ENCODE data around the gene ACSL6. TPM values are rescaled to one million over a fixed set of nuclear protein-coding genes. Genes with fewer than 3 reads are reported as not detected.
"Not testable (repeated sequence)": the region's sequence is repeated elsewhere in the genome, so short reads cannot be mapped to it uniquely, and the experiment has no call there.

ACSL6 gene
- total RNA-seq, 1 experiment from 2014 or later: 7.3 TPM

DNA sequence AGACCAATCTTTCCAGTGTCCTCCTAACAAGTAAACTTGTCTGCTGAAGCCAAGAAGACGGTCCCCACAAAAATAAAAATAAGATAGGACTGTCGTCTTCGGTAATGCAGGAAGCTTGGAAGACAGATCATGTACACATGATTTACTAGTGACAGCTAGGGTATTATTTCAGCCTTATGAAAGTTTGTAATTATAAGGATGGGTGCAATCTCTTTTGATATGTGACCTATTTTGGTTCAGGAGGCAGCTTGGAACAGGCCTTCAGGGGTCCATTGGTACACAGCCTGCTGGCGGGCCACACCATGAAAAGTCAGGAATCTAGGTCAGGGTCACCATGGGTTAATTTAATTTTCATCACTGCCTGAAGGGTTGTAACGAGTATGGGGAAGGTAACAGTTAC is 52.3 kb downstream of the ACSL6 start:
- no peak for DNase-seq (ENCODE audit: low spot score)
- in situ Hi-C loops (cut with HindIII; ENCODE audit: low sequenced_read_pairs): no loop called here

DNA sequence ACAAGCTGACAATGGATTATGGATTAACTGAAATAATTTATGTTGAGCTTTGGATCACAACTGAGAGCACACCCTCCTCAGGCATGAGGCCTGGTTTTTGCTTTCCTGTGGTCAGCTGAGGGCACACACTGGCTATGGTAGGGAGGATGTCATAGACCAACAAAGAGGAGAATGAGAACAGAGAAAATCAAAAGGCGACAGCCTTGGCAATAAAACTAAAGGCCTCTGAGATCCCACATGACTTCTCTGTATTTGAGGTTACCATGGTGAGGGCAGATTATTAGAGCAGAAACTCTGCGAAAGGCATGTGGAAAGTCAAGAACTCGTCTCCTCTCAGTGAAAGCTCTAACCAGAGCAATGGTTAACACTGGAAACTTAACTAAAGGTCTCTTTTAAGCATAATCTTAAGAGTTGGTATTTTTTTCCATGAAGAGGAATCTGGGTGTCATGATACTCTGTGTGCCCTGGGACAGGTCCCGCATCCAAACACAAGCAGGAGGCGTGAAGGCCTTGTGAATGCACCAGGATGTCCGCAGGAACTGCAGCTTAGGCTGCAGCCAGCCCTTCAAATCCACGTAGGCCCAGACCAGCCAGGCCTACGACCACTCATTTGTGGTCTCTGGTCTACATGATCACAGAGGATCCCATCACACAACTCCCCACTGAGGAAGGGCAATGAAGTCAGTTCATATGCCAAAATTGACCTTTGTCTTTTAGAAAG is 53.6 kb downstream of the ACSL6 start:
- in situ Hi-C loops (cut with HindIII; ENCODE audit: low sequenced_read_pairs): no loop called here
- DNase-seq (ENCODE audit: low spot score): peak; percentile 42

DNA sequence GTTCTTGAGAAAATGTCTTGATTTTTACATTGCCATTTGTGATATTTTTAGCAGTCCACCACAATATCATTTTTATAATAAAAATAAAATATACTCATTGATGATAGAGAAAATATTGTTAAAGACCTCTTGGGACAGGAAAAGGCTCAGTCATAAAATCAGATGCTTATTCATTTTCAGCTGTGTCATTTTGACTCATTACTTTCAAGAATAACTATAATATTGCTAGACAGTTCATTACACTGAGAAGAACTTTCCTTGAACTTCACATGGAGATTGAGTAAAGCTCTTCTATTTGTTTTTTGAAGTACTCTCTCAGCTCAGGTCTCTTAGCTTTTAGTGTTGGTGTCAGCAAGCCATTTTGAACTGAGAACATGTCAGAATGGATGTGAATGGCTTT is 57.5 kb downstream of the ACSL6 start:
- in situ Hi-C loops (cut with HindIII; ENCODE audit: low sequenced_read_pairs): no loop called here
- DNase-seq (ENCODE audit: low spot score): no peak

DNA sequence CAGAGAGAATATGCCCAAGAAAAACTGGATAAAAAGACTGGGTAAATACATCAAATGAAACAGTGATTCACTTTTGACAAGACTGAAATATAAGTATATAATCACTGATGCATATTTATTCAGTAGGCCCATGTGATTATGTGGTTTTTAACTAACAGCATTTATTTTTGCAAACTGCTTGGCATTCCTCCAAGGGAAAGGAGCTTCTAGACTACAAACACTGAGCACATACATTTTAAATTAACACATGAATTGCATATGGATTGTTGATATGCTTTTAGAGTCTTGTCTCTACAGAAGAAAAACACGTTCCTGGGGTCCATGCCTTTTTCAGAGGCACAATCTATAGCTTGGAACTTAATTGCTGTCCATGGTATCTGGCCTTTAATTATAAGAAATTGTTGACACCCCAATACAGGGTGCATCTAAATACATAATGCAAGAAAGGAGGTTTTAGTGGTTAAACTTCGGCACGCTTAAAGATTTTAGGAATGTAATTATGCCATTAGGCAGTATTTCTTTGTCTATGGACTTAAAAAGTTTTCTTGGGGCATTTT is 59.1 kb downstream of the ACSL6 start:
- in situ Hi-C loops (cut with HindIII; ENCODE audit: low sequenced_read_pairs): no loop called here

DNA sequence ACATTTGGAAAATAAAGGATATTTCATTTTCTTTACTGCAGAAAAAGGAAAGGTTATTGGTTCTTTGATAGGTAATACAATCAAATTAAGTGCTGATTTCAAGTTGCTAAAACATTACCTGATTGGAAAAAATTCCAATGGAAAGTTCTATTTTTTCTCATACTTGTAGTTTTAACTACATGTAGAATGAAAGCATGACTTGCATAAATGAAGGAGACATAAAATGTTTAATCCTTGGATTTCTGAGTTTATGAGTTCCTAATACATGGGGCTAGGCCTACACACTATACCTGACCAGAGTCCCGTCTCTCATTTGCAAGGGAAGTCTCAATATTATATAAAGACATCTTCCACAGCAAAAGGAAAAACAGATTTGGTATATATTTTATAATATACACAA is 60.8 kb downstream of the ACSL6 start:
- in situ Hi-C loops (cut with HindIII; ENCODE audit: low sequenced_read_pairs): no loop called here
- no peak for DNase-seq (ENCODE audit: low spot score)

More for the DNA sequence above, 59.1 kb downstream of the ACSL6 start:
- DNase-seq (ENCODE audit: low spot score): no peak

DNA sequence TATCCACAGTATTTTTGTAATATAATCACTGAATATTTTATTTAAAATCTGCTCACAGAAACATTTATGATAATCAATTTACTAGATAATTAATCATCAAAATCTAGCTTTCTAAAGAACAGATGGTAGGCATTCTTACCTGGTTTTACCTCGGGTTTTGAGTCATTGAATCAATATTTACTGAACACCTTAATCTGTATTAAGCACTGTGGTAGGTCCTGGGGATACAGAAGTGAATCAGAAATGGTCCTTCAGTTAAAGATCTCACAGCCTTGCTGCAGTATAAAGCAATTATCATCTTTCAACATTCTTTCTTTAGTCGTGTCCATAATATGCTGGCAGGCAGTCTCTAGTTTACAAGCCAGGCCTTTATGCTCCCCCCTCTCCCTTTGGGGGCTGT is 64.0 kb downstream of the ACSL6 start:
- no peak for DNase-seq (ENCODE audit: low spot score)
- in situ Hi-C loops (cut with HindIII; ENCODE audit: low sequenced_read_pairs): no loop called here

DNA sequence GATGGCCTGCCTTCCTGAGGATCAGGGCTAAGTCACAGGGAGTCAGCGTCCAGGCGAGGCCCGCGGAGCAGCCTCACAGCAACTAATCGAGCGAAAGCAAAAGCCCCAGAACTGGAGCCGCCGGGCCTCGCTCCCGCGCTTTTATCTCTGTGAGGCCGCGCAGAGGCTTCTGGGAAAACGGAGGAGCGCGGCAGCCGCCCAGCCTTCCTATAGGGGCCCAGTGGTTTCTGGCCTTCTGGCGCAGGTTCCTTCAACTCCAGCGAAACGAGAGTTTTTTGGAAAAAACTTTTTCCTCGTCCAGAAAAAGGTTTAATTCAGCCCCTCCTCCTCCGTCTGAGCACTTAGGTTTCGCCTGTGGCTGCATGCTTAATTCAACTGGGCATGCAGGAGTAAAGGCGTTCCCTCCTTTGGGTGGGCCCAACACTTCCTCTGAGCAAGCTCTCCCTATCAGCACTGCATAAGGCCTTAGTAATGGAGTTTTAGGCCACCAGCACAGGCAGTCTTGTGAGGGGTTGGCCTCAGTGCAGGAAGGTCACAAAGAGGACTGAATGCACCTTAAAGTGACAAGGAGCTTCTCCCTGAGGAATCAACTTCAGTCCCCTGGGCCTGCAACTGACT is 65.8 kb downstream of the ACSL6 start, which contains the start of gene MEIKIN:
Gene MEIKIN, minus strand, starts transcription at position 113 of the 618 bp plus-strand sequence. CDS start 158 bp downstream, outside the sequence.
- in situ Hi-C loops (cut with HindIII; ENCODE audit: low sequenced_read_pairs): no loop called here

DNA sequence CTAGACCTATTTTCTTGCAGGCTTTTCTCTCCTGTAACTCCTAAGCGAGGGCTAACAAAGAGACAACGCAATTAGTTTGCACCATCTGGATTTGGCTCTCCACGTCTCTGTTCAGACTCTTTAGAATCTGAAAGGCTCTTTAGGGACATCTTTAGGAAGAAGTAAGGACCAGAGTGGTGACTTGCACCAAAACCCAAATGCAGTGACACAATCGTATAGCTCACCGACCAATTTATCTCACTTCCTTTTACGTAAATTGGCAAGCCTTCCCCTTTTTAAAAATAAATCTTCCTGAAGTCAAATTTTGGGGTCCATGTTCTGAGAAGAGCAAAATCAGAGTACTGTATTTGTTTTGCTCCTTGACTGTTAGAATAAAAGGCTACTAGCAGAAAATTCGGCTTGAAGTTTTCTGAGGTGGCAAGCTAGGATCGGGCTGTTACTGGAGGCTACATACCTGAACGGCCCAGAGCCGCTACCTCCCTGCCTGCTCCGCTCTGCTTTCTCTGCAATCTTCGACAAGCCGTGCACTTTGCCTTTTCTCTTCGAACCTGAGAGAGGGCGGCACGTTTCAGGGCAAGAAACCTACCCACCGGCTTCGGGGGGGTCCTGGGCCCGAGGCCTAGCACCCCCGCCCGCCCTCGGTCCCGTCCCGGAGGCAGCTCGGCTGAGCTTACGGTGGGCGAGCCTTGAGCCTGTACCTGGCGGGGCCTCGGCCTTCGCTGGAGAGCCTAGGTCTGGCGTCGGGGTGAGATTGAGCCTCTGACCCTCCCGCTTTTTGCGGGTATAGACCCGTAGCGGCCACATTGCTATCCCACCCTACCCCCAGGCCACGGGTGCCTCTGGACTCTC is 66.5 kb downstream of the ACSL6 start:
- DNase-seq (ENCODE audit: low spot score): no peak
- in situ Hi-C loops (cut with HindIII; ENCODE audit: low sequenced_read_pairs): no loop called here

More for the DNA sequence above, 65.8 kb downstream of the ACSL6 start, which contains the start of gene MEIKIN:
- no peak for DNase-seq (ENCODE audit: low spot score)

DNA sequence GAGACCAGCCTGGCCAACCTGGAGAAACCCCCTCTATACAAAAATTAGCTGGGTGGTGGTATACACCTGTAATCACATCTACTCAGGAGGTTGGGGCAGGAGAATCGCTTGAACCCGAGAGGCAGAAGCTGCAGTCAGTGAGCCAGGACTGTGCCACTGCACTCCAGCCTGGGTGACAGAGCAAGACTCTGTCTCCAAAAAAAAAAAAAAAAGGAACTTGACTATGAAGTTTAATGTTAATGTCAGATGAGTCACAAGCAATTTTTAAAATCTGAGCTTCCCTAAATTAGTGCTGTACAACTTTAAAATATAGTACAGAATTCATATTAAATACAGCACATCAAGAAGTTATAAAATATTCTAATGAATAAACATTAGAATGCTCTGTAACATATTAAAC is 67.5 kb downstream of the ACSL6 start:
- no peak for DNase-seq (ENCODE audit: low spot score)
- in situ Hi-C loops (cut with HindIII; ENCODE audit: low sequenced_read_pairs): no loop called here

DNA sequence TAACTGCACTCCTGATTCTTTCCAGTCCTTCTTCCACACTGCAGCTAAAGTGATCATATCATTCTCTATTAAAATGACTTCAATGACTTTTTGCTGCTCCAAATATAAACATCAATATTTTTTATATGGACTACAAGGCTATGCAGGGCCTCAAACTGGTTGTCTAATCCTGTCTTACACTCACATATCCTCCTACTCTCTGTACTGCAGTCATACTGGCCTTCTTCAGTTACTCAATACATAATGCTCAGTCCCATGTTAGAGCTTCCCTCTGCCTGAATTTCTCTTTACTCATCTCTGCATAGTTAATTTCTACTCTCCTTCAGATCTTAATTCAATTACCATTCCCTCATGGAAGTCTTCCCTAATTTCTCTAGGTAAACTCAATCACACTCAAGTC is 69.4 kb downstream of the ACSL6 start:
- in situ Hi-C loops (cut with HindIII; ENCODE audit: low sequenced_read_pairs): no loop called here
- DNase-seq (ENCODE audit: low spot score): no peak

DNA sequence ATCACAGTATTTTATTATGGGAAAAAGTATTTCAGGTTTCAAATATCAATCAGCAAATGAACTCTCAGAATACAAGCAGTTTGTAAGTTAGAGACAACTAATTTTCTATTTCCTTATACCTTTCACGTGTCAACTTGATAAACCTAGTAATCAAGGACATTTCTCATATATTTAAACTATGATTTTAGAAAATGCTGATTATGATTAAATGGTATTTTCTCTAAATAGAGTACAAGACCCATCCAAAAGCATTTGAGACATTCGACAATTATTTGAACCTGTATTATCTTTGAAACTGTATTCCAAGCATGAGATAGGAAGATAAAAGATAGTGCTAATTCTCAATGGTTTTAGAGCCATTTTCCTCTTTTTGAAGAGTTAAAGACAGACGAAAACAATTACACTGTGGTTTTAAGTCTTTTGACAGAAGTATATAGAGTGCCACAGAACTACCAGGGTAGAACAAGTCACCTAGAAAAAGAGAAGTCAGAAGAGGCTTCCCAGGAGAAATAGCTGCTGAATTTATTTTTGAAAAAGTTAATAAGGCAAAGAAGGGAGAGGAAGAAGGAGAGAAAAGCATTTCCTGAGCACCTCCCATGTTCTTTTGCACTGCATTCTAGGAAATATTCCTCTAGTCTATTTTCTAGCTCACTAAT is 71.6 kb downstream of the ACSL6 start:
- in situ Hi-C loops (cut with HindIII; ENCODE audit: low sequenced_read_pairs): no loop called here
- DNase-seq (ENCODE audit: low spot score): no peak

DNA sequence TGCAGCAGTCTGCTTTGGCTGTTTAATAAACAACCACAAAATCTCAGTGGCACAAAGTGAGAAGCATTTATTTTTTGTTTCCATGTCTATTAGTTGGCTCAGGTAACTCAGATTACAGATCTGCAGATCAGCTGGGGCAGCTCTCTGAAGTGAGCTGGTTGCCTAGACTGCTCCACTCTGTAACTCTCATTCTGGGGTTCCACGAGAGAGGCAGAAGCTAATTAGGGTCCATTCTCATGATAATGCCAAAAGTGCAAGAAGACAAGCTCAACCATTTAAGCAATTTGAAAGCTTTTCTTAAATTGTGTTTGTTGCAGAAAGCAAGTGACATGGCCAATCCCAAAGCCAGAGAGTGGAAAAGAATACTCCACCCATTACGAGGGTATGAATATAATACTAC is 79.2 kb downstream of the ACSL6 start:
- DNase-seq (ENCODE audit: low spot score): no peak
- in situ Hi-C loops (cut with HindIII; ENCODE audit: low sequenced_read_pairs): no loop called here

DNA sequence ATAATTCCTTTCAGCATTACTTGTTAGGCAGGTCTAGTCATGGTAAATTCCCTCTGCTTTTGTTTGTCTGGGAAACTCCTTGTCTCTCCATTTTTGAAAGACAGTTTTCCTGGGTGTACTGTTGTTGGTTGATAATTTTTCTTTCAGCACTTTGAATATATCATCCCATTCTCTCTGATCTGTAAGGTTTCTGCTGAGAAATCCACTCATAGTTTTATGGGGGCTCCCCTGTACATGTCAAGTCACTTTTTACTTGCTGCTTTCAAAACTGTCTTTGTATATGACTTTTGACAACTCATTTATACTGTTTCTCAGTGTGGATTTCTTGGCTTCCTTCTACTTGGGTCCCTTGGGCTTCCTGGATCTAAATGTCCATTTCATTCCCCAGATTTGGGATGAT is 82.5 kb downstream of the ACSL6 start:
- in situ Hi-C loops (cut with HindIII; ENCODE audit: low sequenced_read_pairs): no loop called here
- no peak for DNase-seq (ENCODE audit: low spot score)

DNA sequence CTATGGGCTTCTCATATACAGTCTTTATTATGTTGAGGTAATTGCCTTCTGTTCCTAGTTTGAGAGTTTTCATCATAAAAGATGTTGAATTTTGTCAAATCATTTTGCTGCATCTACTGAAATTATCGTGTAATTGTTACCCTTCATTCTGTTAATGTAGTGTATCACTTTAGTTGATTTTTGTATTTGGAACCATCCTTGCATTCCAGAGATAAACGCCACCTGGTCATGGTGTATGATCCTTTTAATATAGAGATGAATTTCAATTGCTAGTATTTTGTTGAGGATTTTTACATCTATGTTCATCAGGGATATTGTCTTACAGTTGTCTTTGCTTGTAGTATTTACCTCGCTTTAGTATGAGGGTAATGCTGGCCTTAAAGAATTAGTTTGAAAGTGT is 85.3 kb downstream of the ACSL6 start:
- in situ Hi-C loops (cut with HindIII; ENCODE audit: low sequenced_read_pairs): no loop called here
- DNase-seq (ENCODE audit: low spot score): no peak

DNA sequence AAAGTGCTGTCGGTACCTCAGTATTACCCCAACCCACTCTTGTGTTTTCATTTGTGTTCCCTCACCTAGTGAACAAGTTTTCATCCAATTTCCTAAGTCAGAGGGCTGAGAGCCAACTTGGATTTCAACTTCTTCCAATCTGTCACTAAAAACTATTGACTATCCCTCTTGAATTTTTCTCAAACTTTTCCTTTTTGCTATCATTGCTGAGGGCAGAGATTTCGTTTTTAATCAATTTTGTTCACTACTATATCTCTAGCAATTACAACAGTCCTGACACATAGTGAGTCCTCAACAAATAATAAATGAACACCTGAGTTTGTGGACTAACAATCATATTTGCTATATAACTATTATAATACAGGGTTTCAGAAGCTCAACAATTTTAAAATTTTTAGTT is 95.0 kb downstream of the ACSL6 start:
- DNase-seq (ENCODE audit: low spot score): no peak

DNA sequence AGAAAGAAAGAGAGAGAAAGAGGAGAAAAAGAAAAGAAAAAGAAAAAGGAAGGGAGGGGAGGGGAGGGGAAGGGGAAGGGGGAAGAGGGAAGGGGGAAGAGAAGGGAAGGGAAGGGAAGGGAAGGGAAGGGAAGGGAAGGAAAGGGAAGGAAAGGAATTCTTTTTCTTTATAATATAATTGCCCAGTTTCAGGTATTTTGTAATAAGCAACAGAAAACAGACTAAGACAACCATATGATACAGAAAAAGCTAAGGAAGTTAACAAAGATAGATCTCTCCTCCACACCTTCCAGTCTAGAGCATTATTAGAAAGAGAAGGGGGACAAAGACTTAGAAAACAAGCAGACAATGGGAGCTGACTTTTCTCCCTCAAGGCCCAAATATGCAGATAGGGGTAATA is 97.0 kb downstream of the ACSL6 start:
- in situ Hi-C loops (cut with HindIII; ENCODE audit: low sequenced_read_pairs): no loop called here
- DNase-seq (ENCODE audit: low spot score): no peak

More for the DNA sequence above, 95.0 kb downstream of the ACSL6 start:
- in situ Hi-C loops (cut with HindIII; ENCODE audit: low sequenced_read_pairs): no loop called here

DNA sequence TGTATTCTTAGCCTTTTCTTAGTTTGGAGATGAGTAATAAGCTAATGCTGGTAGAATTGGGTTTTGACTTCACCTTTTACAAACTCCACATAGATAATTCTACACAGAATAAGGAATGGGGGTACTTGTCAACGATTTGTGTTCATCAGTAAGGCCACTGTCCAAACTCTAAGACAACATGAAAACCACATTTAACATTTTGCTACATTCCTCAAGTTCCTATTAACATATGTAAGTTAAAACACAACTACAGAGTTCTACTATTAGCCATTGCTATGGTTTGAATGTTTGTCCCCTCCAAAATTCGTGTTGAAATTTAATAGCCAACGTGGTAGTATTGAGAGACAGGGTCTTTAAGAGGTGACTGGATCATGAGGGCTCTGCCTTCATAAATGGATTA is 97.9 kb downstream of the ACSL6 start:
- no peak for DNase-seq (ENCODE audit: low spot score)
- in situ Hi-C loops (cut with HindIII; ENCODE audit: low sequenced_read_pairs): no loop called here

DNA sequence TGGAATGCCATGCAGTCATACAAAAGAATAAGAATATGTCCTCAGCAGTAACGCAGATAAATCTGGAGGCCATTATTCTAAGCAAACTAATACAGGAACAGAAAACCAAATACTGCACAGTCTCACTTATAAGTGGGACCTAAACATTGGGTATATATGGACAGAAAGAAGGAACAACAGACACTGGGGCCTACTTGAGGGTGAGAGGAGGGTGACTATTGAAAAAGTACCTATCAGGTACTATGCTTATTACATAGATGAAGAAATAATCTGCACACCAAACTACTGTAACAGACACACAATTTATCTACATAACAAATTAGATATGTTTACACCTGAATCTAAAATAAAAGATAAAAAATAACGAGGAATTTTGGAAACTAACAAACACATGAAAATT is 104.8 kb downstream of the ACSL6 start:
- in situ Hi-C loops (cut with HindIII; ENCODE audit: low sequenced_read_pairs): no loop called here

DNA sequence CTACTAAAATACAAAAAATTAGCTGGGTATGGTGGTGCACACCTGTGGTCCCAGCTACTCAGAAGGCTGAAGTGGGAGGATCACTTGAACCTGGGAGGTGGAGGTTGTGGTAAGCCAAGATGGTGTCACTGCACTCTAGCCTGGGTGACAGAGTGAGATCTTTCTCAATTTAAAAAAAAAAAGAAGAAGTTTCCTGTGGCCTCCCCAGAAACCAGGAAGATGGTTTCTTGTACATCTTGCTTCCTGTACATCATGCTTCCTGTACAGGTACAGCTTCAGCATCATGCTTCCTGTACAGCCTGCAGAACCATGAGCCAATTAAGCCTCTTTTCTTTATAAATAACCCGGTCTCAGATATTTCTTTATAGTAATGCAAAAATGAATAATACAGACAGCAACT is 109.2 kb downstream of the ACSL6 start:
- in situ Hi-C loops (cut with HindIII; ENCODE audit: low sequenced_read_pairs); DNase-seq (ENCODE audit: low spot score): not testable (repeated sequence)

More for the DNA sequence above, 104.8 kb downstream of the ACSL6 start:
- DNase-seq (ENCODE audit: low spot score): no peak

Data from G401 (cell line).